DMS114 treated with DMSO at 0.1 percent for 48 hours (cell line): ENCODE data around the gene MEGF11.

Experiments
- DNase-seq: peaks from one replicate; lab custom pipeline; 2025; ENCODE audit not compliant: unreplicated experiment; lab: John Stamatoyannopoulos, UW

The MEGF11 gene

DNA sequence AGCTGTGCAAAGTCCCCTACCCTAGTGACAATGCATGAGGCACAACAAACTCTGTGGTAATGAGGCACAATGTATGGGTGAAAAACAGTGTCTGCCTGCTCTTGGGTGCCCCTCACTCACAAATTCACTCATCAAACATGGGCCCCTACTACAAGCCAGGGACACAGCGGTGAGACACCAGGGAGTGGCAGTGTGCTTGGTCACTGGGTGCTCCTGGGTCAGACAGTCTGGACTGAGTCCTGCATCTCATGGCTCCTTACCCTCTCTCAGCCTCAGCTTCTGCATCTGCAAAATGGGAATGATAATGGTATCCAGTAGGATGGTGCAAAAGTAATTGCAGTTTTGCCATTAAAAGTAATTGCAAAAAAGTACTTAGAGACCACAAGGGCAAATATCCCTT is 184.7 kb downstream of the MEGF11 start:
- DNase-seq: no peak

DNA sequence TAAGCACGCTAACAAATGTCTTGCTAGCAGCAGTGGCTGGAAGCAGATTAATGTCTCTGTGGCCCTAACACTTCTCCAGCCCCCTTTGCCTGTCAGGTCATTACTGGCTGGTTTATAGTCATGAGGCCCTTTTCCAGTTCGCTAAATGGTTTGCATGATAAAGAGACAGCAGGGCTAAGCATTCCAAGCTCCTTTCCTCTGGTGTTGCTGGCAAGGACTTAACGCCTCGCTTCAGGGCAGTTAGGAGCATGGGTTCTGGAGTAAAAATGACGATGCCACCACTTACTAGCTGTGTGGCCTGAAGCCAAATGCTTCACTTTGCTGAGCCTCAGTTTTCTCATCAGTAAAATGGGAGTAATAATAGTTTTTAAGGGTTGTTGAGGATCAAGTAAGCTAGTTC is 185.9 kb downstream of the MEGF11 start:
- DNase-seq: no peak

DNA sequence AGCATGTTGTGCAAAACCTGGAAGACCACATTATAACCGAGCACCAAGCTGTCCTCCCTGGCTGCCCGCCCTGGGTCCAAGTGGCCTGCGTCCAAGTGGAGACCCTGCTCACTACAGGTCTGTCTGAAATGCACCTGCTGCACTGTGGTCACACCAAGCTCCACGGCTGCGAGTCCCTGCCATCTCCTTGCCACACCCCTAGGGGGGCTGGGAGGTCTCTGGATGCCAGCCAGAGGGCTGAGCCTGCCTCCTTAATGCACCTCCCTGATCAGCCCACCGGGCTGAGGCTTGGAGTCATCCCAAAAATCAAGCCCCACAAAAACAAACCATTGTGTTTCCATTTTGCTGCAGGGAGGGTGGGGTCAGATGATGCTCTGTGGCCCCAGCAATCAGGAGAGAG is 187.1 kb downstream of the MEGF11 start:
- DNase-seq: no peak

DNA sequence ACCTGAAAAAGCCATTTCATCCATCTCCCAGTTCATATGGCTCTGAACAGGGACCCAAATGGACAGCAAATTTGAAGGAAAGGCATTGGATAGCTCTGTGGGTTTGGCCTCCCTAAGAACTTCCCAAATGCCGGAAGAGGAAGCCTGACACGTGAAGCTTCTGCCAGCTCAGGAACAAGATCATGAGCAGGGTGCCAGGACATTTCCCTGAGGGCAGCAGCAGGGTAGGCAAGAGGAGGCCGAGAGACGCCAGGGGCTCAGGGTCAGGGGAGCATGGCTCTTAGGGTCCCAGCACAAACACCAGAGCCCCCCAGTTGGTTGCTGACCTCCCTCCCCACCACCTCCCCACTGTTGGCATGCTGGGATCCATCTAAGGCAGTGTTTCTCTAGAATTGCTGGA is 187.5 kb downstream of the MEGF11 start:
- DNase-seq: no peak

DNA sequence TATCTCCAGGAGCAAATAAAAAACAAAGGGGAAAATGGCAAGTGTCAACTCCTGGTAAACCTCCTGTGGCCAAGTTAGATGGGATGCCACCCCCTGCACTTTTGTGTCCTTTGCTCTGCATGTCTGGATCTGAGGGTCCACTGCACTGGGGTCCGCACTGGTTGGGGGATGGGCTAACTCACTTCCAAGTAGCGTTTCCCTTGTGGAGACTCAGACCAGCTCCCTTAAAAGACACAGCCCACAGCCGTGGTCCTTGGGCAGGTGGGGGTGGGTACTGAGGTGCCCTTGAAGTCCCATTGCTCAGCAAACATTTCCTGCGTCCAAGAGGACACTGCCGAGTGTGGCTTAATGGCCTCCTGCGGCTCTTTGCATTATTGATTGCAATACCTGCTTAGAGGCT is 188.2 kb downstream of the MEGF11 start:
- DNase-seq: no peak

DNA sequence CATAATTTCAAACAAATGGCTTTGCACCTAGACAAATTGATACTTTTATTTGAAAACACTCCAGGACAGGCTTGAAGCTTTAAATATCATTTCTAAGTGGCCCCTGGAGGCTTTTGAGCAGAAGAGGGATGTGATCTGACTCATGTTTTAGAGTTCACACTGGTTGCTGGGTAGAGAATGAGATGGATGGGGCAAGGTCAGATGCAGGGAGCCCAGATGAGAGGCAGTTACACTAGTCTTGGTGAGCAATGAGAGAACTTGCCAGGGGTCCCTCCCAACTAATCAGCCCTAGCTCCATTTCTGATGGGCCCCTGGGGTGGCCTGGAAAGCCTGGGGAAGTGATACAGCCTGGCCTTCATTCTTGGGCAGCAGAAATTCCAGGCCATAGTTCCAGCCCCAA is 190.4 kb downstream of the MEGF11 start:
- DNase-seq: no peak

DNA sequence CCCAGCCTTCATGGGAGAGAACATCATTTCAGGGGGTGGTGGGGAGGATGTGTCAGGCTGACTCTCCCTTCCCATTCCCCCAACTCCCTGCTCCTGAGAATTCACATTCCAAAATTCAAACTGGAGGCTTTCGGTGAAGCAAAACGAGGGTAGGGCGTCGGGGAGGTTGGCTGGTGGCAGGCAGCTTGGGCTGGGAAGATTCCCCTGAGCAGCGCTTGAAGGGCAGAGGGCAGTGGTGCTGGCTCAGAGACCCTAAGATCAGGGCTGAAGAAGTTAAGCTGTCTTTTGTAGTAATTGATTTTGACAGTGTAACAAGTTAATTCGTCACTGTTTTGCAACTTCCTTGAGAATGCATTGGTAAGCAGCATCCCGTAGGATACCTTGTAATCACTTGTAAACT is 196.5 kb downstream of the MEGF11 start:
- no peak for DNase-seq

DNA sequence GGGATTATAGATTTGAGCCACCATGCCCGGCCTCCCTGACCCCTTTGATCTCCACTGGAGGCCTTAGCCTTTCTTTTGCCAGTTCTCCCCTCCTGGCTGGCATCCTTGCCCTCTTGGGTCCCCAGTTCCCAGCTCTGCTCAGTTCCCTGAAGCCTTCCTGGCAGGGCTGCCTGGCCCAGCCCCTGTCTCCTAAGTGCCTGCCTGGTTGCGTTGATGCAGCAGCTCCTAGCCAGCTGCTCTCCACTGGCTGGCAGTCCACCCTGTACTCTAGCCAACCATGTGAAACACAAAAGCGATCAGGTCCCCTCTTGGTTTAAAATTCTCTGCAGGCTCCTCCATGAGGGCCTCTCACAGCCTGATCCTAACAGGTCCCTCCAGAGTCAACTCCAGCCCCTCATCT is 199.6 kb downstream of the MEGF11 start:
- no peak for DNase-seq

DNA sequence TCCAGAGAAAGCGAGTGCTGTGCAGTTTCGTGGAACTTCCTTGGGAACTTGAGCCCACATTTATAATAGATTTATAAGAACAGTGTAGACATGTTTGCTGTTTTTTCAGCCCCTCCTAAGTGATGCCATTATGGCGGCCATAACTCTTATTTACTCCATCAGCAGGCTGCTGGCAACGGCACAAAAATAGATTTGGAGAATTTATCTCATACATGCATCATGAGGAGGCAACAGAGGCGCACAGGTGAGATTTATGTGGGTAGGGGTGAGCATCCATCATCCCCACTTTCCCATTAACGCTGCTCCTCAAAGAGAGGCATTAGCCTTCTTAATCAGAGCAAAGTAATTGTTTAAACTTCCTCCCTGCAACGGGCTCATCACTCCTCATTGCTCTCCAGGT is 201.7 kb downstream of the MEGF11 start:
- DNase-seq: no peak

DNA sequence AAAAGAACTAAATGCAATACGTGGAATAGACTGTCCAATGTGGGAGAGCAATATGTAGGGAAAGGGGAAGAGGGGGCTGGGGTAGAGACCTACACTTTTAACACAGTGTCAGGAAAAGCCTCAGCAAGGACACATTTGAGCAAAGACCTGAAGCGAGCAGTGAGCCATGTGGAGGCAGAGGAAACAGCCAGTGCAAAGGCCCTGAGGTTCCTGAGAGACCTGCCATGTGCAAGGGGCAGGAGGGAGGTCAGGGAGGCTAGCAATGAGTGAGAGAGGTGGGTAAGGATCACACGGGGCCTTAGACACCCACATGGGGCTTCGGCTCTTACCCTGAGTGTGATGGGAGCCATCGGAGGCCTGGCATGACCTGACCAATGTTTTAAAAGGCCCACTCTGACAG is 203.3 kb downstream of the MEGF11 start:
- DNase-seq: no peak

DNA sequence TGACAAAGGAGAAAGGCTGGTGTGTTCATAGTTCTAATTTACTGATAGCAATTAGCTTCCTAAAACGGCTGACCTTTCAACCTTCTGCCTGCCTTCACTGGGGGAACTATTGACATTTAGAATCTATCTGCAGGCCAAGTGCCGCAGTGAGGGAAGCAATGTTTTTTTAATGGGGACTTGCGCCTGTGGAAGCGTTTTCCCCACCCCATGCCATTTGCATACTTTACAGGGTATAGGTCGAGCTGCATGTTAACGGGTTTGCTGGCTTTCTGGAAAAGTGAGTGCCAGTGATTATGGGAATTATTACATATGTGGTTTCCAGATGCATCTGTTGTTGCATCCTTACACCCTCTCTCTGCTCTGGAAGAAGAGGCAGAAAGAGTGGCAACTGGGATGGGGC is 204.2 kb downstream of the MEGF11 start:
- no peak for DNase-seq

DNA sequence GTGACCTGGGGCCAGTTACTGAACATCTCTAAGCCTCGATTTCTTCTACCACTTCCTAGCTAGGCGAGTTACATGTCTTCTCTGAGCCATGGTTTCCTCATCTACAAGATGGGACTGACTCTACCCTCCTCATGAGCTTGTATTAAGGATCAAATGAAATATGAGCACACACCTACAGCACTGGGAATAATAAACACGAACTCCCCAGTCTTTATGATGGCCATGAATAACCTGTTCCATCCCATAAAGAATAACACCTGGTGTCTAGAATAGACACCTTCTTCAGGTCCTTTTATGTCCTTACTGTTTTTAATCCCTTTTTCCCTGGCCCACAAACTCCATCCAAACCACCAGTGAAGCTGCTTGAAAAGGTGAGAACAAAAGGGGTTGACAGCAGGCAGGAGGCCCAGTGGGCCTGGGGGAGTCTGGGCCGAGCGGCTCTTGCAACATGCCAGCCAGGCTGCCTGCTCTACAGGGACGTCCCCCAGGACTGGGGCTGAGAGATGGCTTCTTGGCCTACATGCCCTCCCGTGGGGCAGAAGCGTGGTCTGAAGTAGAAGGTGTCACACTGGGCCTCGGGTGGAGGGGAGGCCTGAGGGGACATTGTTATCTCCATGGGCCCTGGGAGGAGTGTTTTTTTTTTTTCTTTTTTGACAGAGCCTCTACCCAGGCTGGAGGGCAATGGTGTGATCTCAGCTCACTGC is 206.1 kb downstream of the MEGF11 start:
- DNase-seq: no peak

DNA sequence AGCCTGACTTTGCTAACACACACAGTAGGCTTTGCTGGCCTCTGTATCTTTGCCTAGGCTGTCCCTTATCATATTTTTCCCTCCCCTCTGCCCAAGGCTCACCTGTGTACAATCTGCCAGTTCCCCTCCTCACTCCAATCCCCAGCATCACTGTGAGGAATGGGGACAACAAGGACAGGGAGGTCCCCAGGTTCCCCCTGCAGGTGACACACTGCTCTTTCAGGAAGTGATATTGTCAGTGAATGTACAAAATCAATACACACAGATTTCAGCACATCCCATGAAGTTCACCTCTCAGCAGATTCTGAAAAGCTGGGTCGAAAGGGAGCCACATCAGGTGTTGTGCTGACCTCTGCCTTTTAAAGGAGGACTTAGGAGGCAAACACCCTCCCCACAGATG is 206.8 kb downstream of the MEGF11 start:
- DNase-seq: no peak

DNA sequence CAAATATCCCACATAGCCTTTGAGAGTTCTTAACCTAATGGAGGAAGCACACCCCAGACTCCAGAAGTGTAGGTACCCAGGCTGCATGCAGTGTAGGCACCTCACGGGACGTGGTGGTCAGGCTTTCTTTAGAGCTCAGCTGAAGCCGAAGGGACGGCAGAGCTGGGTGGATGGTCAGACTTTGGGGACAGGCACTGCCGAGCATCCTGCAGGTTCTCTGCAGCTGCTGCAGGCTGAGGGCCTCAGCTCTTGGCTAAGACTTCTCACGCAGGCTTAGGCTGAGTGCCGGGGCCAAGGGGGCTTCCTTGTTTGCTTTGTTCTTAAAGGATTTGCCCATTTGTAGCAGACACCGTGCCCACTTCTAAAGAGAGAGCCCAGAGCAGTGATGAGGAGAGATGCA is 207.2 kb downstream of the MEGF11 start:
- DNase-seq: no peak

DNA sequence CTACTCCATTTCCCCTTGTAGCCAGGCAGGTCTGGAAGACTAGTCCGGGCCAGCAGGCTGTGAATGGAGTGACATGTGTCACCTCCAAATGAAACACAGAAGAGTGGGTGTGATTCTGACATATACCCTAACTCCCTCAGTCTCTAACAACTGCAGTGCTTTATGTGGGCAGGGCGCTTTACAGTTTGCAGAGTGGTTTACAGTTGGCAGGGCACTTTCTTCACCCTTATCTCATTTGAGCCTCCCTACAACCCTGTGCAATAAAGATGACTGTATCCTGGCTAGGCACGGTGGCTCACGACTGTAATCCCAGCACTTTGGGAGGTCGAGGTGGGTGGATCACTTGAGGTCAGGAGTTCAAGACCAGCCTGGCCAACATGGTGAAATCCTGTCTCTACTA is 208.0 kb downstream of the MEGF11 start:
- DNase-seq: no peak

DNA sequence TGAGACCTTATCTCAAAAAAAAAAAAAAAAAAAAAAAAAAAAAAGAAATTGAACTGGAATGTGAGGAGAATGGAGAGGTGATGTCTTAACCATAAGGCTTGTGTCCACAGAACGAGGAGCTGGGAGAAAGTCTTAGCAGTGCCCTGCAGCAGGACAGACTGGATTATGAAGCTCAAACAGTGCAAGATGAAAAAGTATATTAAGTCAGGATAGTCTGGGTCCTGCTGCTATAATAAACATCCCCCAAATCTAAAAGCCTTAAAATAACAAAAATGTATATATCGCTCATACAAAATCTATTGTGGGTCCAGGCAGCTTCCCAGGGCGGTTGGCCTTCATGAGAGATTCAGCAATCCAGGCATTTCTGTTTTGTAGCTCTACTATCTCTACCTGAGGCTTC is 208.7 kb downstream of the MEGF11 start:
- DNase-seq: no peak

DNA sequence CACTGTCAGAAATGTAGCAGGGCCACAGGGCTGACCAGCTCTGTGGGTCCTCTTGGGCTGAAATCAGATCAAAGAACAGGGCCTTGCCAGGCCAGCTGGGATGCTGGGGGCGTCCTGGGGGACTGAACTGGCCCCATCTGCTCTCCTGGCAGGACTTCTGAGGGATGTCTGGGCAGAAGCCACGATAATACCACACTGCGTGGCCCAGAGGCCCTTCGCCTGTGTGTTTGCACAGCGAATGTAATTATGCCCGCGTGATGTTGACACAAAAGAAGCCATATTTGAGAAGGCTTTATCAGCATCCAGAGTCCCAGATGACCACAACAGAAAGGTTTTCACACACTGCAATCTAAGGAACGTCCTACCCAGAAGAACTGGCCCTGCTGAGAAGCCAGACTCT is 210.3 kb downstream of the MEGF11 start:
- no peak for DNase-seq

DNA sequence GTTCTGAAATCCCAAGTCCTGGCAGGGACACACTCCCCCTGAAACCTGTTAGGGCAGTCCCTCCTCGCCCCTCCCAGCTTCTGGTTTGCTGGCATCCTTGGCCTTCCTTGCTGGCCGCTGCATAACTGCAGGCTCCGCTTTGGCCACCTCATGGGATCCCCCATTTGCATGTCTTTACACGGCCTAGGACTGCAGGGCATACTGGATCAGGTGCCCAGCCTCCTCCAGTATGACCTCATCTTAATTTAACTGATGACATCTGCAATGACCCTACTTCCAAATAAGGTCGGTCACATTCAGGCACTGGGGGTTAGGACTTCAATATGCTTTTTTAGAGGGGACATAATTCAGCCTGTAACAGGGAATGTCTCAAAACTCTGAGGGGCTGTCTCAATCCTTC is 210.9 kb downstream of the MEGF11 start:
- DNase-seq: no peak

DNA sequence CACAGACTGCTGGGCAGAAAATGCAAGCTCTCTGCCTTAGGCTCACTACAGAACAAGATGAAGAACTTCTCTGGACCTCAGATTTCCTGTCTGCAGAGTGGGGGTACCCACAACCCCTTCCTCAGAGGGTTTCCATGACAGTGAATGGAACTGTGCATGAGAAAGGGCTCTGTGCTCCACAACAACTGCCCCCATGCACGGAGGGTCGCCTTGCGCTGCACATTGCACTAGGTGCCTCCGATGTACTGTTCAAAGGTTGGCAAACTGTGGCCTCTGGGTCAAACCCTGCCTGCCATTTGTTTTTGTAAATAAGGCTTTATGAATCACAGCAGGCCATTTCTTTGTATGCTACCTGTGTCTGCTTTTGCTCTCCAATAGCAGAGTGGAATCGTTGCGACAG is 212.3 kb downstream of the MEGF11 start:
- no peak for DNase-seq

DNA sequence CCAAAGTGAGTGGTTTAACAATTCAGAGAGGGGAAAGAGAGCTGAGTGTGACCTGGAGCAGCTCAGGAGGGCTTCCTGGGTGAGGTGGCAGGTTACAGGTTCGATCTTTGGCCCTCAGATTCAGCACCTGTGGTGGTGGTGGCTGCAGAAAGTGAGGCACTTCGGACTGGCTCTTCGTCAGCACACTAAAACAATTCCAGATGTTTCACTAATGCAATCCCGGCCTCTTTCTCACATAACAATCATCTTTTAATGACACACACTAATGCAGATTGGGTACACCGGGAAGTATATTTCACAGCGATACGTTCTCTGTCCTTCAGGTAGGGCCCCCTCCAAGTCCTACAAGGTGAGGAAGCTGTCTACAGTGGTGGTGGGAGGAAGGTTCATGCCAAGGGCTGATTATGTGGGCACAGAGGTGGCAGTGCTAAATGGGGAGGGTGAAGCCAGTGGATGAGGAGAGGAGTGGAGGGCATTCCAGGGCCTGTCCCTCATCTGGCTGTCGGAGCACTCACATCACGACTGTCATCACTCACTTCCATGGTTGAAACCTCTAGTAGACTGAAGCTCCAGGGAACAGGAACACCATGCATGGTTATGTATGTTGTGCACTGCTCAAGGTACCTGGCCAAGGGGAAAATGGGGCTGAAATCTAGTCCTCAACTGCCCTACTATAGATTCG is 213.2 kb downstream of the MEGF11 start:
- DNase-seq: no peak

DNA sequence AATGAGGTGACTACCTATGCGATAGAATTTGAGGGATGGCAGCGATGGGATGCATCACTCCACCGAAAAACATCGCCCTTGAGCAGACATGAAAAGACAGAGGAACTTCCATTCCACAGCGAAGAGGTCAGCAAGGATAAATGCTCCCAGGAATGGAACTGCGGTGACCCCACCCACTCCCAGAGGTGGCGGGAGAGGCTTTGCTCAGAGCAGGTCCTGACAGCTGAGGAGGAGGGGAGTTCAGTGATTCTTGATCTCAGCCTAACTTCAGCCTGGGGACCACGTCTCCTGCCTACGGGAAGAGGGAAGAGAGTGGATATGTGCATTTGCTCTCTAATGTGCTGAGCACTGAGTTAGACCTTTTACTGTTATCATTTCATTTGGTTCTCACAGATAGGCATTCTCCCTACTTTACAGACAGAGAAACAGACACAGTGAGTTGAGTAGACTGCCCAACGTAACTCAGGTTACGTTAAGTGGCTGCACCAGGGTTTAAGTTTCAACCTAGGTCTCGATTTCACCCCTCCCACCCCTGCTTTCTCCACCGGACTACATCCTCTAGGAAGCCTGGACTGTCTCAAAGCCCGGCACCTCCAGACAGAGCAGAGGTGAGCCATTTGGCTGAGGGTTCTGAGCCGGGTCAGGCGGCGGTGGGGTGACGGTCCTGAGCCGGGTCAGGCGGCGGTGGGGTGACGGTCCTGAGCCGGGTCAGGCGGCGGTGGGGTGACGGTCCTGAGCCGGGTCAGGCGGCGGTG is 214.3 kb downstream of the MEGF11 start:
- DNase-seq: no peak

DNA sequence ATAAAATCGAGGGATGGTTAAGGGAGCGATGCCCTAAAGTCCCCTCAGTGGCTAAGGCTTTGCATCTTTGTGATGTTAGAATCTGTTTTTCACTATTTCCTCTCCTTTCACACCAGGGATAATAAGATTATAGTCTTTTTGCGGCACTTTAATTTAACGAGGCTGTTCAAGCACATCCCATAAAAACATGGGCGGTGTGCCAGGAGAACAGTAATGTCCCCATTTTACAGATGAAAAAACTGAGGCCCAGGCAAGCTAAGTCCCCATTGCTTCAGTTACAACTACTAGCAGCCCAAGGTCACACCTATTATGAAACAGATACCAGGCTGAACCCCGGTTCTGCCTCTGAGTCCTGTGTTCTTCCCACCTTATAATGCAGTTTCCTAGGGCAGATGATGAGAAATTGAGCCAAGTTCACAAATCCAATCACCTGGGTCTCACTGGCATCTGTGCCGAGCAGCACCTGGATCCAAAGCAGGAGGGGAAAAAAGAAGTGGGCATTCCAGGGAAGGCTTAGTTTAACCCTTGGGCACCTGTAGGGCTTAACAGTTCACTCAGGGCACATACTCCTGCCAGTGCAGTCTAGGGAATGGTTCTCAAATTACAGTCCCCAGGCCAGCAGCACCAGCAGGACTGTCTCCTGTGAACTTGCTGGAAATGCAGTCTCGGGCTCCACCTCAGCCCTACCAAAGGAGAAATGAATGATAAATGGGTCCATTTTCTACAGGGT is 215.0 kb downstream of the MEGF11 start:
- DNase-seq: no peak
